Neural cell (in vitro differentiated cells): Measurements from ENCODE around the gene IGSF23.

ENCODE experiments used
- POLR2AphosphoS5 ChIP-seq: IDR thresholded peaks from 2 replicates; pipeline ENCODE4 v1.6.1; 2012
- RAD21 ChIP-seq: fragments of 450-650 bp; conservative IDR thresholded peaks from 2 replicates; pipeline ENCODE4 v1.6.1; 2014; ENCODE audit warnings: antibody characterized with exemption, mild to moderate bottlenecking, moderate library complexity
- TAF1 ChIP-seq: IDR thresholded peaks from 2 replicates; pipeline ENCODE4 v1.6.1; 2012; ENCODE audit warnings: low read depth
- TF ChIP-seq, protein P1 (sequence below): IDR thresholded peaks from 2 replicates; pipeline ENCODE4 v1.6.1; 2012; ENCODE audit warnings: borderline replicate concordance

DNA sequence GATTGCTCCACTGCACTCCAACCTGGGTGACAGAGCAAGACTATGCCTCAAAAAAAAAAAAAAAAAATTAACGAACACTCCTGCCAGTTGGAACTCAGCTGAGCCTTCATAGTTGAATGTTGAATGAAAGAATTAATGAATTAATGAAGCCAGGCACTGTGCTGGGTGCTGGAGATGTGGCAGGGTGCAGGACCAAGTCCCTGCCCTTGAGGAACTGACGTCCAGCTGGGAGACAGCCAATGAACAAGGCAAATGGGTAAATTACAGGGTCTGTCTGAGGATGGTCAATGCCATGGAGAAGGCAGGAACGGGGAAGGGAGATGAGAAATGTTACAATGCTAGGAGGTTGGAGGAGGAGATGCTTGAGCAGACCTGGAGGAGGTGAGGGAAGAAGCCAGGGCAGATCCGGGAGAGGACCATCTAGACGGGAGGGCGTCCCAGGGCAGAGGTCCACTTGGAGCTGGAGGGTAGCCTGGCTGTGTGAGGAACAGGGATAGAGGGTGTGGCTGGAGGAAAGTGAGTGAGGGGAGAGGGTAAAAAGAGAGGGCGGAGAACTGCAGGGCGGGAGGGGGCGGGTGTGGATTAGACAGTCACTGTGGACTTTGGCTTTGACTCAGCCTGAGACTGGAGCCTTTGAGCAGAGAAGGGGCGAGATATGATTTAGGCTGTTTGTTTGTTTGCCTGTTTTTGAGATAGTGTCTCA lies 16.8 kb upstream of the IGSF23 start:
- no peak for TF ChIP-seq POLR2AphosphoS5
- no peak for TF ChIP-seq RAD21
- TF ChIP-seq, protein P1, sequence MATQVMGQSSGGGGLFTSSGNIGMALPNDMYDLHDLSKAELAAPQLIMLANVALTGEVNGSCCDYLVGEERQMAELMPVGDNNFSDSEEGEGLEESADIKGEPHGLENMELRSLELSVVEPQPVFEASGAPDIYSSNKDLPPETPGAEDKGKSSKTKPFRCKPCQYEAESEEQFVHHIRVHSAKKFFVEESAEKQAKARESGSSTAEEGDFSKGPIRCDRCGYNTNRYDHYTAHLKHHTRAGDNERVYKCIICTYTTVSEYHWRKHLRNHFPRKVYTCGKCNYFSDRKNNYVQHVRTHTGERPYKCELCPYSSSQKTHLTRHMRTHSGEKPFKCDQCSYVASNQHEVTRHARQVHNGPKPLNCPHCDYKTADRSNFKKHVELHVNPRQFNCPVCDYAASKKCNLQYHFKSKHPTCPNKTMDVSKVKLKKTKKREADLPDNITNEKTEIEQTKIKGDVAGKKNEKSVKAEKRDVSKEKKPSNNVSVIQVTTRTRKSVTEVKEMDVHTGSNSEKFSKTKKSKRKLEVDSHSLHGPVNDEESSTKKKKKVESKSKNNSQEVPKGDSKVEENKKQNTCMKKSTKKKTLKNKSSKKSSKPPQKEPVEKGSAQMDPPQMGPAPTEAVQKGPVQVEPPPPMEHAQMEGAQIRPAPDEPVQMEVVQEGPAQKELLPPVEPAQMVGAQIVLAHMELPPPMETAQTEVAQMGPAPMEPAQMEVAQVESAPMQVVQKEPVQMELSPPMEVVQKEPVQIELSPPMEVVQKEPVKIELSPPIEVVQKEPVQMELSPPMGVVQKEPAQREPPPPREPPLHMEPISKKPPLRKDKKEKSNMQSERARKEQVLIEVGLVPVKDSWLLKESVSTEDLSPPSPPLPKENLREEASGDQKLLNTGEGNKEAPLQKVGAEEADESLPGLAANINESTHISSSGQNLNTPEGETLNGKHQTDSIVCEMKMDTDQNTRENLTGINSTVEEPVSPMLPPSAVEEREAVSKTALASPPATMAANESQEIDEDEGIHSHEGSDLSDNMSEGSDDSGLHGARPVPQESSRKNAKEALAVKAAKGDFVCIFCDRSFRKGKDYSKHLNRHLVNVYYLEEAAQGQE = no peak
- no peak for TF ChIP-seq TAF1
